ENCODE measurements around the gene MRPL52.
"Not testable (repeated sequence)": the region's sequence is repeated elsewhere in the genome, so short reads cannot be mapped to it uniquely, and the experiment has no call there.

The MRPL52 gene

DNA sequence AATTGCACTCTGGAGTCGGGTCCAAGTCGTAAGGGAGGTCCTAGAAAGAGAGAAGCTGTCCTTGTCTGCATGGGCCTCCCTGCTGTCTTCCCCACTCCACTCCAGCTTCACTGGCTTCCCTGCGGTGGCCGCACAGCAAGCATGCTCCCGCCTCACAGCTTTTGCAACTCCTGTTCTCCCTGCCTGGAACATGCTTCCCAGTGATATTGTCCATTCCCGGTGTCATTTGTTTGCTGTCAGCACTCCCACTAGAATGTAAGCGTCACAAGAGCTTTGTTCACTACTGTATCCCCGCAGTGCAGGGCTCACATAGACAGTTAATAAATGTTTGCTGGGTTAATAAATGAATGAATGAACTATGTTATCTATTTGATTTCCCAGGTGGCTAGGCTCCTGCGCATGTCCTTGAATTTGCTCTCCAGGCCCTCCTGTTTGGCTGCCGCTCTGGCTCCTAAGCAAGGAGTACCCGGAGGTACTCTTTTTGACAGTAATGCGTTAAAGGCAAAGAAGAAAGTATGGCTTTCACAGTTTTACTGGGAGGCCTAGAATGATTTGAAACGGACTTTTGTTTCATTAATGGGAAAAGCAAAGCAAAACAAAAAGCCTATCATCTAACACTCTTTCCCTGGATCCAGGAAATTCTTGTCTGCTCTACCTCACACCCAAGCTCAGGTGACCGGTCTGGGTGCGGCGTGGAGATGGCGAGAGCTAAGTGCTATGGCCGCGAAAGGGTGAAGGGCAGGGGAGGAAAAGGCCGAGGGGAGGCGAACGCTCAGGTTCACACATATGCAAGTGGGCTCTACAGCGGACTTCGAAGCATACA lies 8.3 kb upstream of the MRPL52 start:
- H3K4me3 ChIP-seq (ENCODE audit: low read depth, low read length), result no peak overlapping the region
- no peak for DNase-seq (ENCODE audit: low read depth)
- TF ChIP-seq, protein P1, sequence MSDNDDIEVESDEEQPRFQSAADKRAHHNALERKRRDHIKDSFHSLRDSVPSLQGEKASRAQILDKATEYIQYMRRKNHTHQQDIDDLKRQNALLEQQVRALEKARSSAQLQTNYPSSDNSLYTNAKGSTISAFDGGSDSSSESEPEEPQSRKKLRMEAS (IDR thresholded peaks at IDR 0.05; ENCODE audit: low read depth, low read length), result no peak
- no peak for TF ChIP-seq POLR2A (IDR thresholded peaks at IDR 0.05; ENCODE audit: extremely low read depth, insufficient read length)
- no peak for TF ChIP-seq MYC (IDR thresholded peaks at IDR 0.05; ENCODE audit: low read depth, low read length)
- TF ChIP-seq CTCF (IDR thresholded peaks at IDR 0.05; ENCODE audit: low read depth, low read length), result no peak

- TF ChIP-seq MYC (IDR thresholded peaks at IDR 0.05; ENCODE audit: low read depth, low read length) (no peak), CTCF (IDR thresholded peaks at IDR 0.05; ENCODE audit: low read depth, low read length) (no peak), POLR2A (IDR thresholded peaks at IDR 0.05; ENCODE audit: extremely low read depth, insufficient read length) (no peak)
- TF ChIP-seq, protein P1 (IDR thresholded peaks at IDR 0.05; ENCODE audit: low read depth, low read length), result no peak
- H3K4me3 ChIP-seq (ENCODE audit: low read depth, low read length), result no peak overlapping the region
- no peak for DNase-seq (ENCODE audit: low read depth)
Measured at GRCh38 chr14:22822016-22822570, 7.6 kb upstream of the MRPL52 start.

DNA sequence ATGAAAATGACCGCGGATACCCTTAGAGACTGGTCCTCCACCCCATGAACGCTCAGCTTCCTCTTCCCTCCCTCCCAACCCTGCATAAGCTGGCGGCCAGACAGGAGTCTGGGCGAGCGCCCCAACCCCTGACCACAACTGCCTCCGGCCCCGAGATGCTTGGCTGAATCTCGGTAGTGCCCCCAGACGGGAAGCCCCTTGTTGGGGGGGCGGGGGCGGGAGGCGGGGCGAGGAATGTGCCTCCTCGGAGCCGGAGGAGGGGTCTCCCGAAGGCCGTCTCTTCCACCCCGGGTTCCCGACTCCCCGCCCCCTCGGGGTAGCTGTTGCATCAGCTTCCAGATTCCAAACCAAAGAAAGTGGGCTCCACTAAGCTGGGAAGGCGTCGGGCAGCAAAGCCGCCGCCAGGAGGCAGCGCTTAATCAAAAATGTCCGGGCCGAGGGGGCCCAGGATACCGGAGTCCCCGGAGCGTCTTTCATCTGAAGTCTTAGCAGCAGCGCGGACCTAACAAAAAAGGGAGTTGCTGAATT lies 7.1 kb upstream of the MRPL52 start:
- peak overlapping the region; percentile 30 for H3K4me3 ChIP-seq (ENCODE audit: low read depth, low read length)
- TF ChIP-seq, protein P1 (IDR thresholded peaks at IDR 0.05; ENCODE audit: low read depth, low read length), result no peak
- TF ChIP-seq CTCF (IDR thresholded peaks at IDR 0.05; ENCODE audit: low read depth, low read length), result peak; percentile 80
- no peak for TF ChIP-seq MYC (IDR thresholded peaks at IDR 0.05; ENCODE audit: low read depth, low read length)
- TF ChIP-seq POLR2A (IDR thresholded peaks at IDR 0.05; ENCODE audit: extremely low read depth, insufficient read length), result no peak
- peak; percentile 86 for DNase-seq (ENCODE audit: low read depth)

- no peak for TF ChIP-seq POLR2A (IDR thresholded peaks at IDR 0.05; ENCODE audit: extremely low read depth, insufficient read length)
- no peak for TF ChIP-seq CTCF (IDR thresholded peaks at IDR 0.05; ENCODE audit: low read depth, low read length)
- no peak for TF ChIP-seq MYC (IDR thresholded peaks at IDR 0.05; ENCODE audit: low read depth, low read length)
- TF ChIP-seq, protein P1 (IDR thresholded peaks at IDR 0.05; ENCODE audit: low read depth, low read length), result no peak
- peak; percentile 60 for DNase-seq (ENCODE audit: low read depth)
- no peak overlapping the region for H3K4me3 ChIP-seq (ENCODE audit: low read depth, low read length)
Measured at GRCh38 chr14:22824711-22825359, 4.9 kb upstream of the MRPL52 start.

GRCh38 chr14:22829076-22829660 lies 519 bp upstream of the MRPL52 start:
- H3K4me3 ChIP-seq (ENCODE audit: low read depth, low read length), result peak overlapping the region; percentile 88
- not testable (repeated sequence) for DNase-seq (ENCODE audit: low read depth)
